Right lobe of liver (tissue), 6 donors: Measurements from ENCODE around the gene CD22. TPM values are rescaled to one million over a fixed set of nuclear protein-coding genes. Genes with fewer than 3 reads are reported as not detected.
"Not testable (repeated sequence)": the region's sequence is repeated elsewhere in the genome, so short reads cannot be mapped to it uniquely, and the experiment has no call there.

ENCODE experiments used
- ATAC-seq, 4 donors: fragments of 200-7000 bp; cut with Tn5 transposase; one replicate each; pipeline ENCODE4 v1.9.1; 2020; ENCODE audit warnings: mild to moderate bottlenecking in 4 of 4, moderate library complexity in 4 of 4
- DNase-seq, 3 donors: peaks; one replicate each; pipeline ENCODE4 v3.0.0-alpha.2; 2020
- H3K27ac ChIP-seq, 3 donors: fragments of 200-600 bp; one replicate each; pipeline ENCODE4 v1.8.0; 2022
- H3K27me3 ChIP-seq, 2 donors: fragments of 200-600 bp; one replicate each; pipeline ENCODE4 v1.8.0; 2022
- H3K36me3 ChIP-seq, 4 donors: fragments of 200-600 bp; sonication (generic) in 1 of 4; one replicate each; pipeline versions ENCODE4 v1.5.1 to v1.8.0; 2017 to 2022; ENCODE audit warnings: control low read depth in 1 of 4
- H3K4me1 ChIP-seq, 4 donors: fragments of 200-600 bp; sonication (generic) in 1 of 4; one replicate each; pipeline versions ENCODE4 v1.5.1 to v1.8.0; 2017 to 2022; ENCODE audit warnings: control low read depth in 1 of 4
- H3K4me3 ChIP-seq, 3 donors: fragments of 200-600 bp; one replicate each; pipeline ENCODE4 v1.8.0; 2022
- H3K9me3 ChIP-seq, 4 donors: fragments of 200-600 bp; sonication (generic) in 1 of 4; one replicate each; pipeline versions ENCODE4 v1.5.1 to v1.8.0; 2017 to 2022; ENCODE audit warnings: control low read depth in 1 of 4
- CTCF ChIP-seq, 4 donors: fragments of 200-600 bp in 3 of 4; fragments of 450-650 bp in 1 of 4; IDR thresholded peaks; one replicate each; pipeline versions ENCODE4 v1.5.1 to v1.8.0; 2016 to 2022; ENCODE audit warnings: antibody characterized with exemption in 4 of 4, mild to moderate bottlenecking in 2 of 4
- POLR2A ChIP-seq: fragments of 450-650 bp; IDR thresholded peaks from one replicate; pipeline ENCODE4 v1.6.1; 2017; ENCODE audit warnings: antibody characterized with exemption, mild to moderate bottlenecking
- WGBS: methylation state at CpG from one replicate; pipeline ENCODE4 v1.1.6; 2018; ENCODE audit warnings: low coverage, low lambda C conversion rate; ENCODE audit not compliant: insufficient coverage; ENCODE audit errors: missing lambda C conversion rate; 5-methylcytosine and 5-hydroxymethylcytosine counted together
- intact Hi-C, 2 donors: fragments of 100-400 bp; cut with DNase I; formaldehyde crosslinking; loops; one replicate each; pipeline versions ENCODE4 v1.11.2 to v1.14.1; 2022
- total RNA-seq, 6 experiments: library from RNA; depleted of rRNA in 2 of 6; stranded (reverse); fragments of >200 nt in 2 of 6; fragmentation: NEBNext Ultra II Directional in 3 of 6; extraction: Animal tissue kit (Norgen Biotek cat#: 25700) in 3 of 6; gene quantifications; one replicate each; pipeline versions ENCODE4 v1.1.0 to v1.2.4, GENCODE V29; 2016 to 2023
- donor health status: DM: no; HTN: yes; CAD: no.
- donor health status: DM: no; HTN: no; CAD: no.
- donor health status: DM: no; HTN: no; CAD: no.
- donor health status: DM: no; HTN: yes; CAD: no.
- donor health status: DM: no; HTN: yes; CAD: no.

CD22 gene
- total RNA-seq, 6 experiments from 2014 or later = 0.39 to 1.3 (median 0.96) TPM

DNA sequence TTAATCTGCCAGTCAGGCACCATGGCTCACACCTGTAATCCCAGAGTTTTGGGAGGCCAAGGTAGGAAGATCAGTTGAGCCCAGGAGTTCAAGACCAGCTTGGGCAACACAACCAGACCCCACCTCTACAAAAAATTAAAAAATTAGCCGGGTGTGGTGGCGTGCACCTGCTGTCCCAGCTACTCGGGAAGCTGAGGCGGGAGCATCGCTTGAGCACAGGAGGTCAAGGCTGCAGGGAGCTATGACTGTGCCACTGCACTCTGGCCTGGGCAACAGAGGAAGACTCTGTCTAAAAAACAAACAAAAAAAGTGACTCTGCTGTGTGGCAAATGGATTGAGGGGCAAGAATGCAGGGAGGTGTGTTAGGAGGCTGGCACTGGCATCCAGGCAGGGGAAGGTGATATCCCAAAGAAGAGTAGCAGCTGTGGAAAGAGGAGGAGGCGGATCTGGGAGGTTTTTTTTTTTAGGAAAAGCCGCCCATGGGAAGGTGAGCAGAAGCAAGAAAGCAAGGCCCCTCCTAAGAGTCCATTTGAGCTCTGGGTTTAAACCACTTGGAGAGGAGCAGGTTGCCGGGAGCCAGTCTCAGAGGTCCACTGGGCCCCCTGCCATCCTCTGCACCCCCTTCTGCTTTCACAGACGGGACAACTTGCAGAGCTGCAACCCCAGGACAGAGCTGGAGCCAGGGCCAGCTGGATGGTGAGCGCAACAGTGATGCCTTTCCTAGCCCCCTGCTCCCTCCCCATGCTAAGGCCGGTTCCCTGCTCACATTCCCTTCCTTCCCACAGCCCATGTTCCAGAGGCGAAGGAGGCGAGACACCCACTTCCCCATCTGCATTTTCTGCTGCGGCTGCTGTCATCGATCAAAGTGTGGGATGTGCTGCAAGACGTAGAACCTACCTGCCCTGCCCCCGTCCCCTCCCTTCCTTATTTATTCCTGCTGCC lies 44.6 kb upstream of the CD22 start:
- ATAC-seq = peak in 2 of 4 donors; percentile 1
- WGBS = 63% methylated on average over 9 of the region's 17 CpGs
- no peak overlapping the region for H3K27ac ChIP-seq

DNA sequence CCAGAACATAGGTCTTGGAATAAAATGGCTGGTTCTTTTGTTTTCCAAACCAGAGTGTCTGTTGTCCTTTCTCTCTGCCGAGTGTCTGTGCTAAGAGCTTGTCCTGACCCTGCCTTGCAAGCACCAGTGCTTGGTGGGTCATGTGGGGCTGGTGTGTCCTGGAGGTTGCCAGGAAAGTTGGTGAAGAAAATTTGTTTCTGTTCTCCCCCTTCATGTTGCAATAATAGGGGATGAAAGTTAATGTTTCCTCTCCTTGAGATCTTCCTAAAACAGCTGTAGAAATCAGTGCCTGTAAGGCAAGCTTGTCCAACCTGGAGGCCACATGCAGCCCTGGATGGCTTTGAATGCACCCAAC lies 43.9 kb upstream of the CD22 start:
- intact Hi-C loops = no loop called here
- TF ChIP-seq CTCF (IDR thresholded peaks at IDR 0.05) (no peak), POLR2A (no peak)
- H3K27me3 ChIP-seq = no peaks in the 10 kb centered on the region
- H3K4me1 ChIP-seq = peaks cover 0 to 24% (median 6%) of the 10 kb centered on the region in 4 donors
- ATAC-seq = peak in 2 of 4 donors; percentile 2 to 4
- WGBS = 14% methylated on average over 1 of the region's 1 CpG
- no peak overlapping the region for H3K4me3 ChIP-seq
- no peak for DNase-seq
- no peaks in the 10 kb centered on the region for H3K36me3 ChIP-seq
- H3K9me3 ChIP-seq = no peaks in the 10 kb centered on the region
- no peak overlapping the region for H3K27ac ChIP-seq

More for the DNA sequence above, 44.6 kb upstream of the CD22 start:
- intact Hi-C loops = no loop called here
- Histone ChIP-seq H3K27me3 (no peaks in the 10 kb centered on the region), H3K4me1 (peaks cover 0 to 31% (median 10%) of the 10 kb centered on the region in 4 donors), H3K9me3 (no peaks in the 10 kb centered on the region), H3K4me3 (peak overlapping the region in 2 of 3 donors; percentile 25 to 48), H3K36me3 (no peaks in the 10 kb centered on the region)
- TF ChIP-seq CTCF (IDR thresholded peaks at IDR 0.05) (no peak), POLR2A (no peak)
- no peak for DNase-seq

DNA sequence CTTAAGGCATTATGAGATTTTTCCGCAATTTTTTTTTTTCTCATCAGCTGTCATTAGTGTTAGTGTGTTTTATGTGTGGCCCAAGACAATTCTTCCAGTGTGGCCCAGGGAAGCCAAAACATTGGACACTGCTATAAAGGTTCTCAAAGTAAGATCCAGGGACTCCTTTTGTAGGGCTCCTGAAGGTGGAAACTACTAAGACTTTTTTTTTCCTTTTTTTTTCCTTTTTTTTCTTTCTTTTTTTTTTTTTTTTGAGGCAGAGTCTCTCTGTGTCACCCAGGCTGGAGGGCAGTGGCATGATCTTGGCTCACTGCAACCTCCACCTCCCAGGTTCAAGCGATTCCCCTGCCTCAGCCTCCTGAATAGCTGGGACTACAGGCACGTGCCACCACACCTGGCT lies 43.5 kb upstream of the CD22 start:
- WGBS = 63% methylated on average over 3 of the region's 3 CpGs
- DNase-seq, ATAC-seq, H3K36me3 ChIP-seq, H3K4me3 ChIP-seq, H3K27ac ChIP-seq, H3K9me3 ChIP-seq, H3K27me3 ChIP-seq, intact Hi-C loops: not testable (repeated sequence)
- peaks cover 0 to 20% (median 4%) of the 10 kb centered on the region in 4 donors for H3K4me1 ChIP-seq

DNA sequence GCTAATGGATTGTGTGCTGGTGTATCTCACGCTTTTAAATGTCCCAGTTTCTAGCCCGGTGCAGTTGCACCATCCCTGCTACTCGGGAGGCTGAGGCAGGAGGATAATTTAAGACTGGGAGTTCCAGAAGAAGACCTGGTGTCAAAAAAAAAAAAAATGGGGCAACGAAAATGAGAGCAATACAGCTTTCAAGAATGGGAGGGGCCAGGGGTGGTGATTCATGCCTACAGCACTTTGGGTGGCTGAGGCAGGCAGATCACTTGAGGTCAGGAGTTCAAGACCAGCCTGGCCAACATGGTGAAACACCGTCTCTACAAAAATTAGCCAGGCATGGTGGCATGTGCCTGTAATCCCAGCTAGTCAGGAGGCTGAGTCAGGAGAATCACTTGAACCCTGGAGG lies 42.9 kb upstream of the CD22 start:
- WGBS = 52% methylated on average over 5 of the region's 5 CpGs
- H3K4me3 ChIP-seq, intact Hi-C loops, DNase-seq, H3K36me3 ChIP-seq, H3K27me3 ChIP-seq, H3K9me3 ChIP-seq, H3K27ac ChIP-seq: not testable (repeated sequence)
- peaks cover 0 to 20% (median 4%) of the 10 kb centered on the region in 4 donors for H3K4me1 ChIP-seq
- peak in 2 of 4 donors; percentile 5 to 33 for ATAC-seq

DNA sequence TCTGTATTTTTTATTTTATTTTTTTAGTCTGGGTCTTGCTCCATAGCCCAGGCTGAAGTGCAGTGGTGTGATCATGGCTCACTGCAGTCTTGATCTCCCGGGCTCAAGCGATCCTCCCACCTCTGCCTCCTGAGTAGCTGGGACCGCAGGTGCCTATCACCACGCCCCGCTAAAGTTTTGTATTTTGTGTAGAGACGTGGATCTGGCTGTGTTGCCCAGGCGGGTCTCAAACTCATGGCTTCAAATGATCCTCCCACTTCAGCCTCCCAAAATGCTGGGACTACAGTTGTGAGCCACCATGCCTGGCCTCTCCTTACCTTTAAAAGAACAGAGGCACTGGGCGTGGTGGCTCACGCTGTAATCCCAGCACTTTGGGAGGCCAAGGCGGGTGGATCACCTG lies 41.3 kb upstream of the CD22 start:
- Histone ChIP-seq H3K4me3 (no peak overlapping the region), H3K36me3 (no peaks in the 10 kb centered on the region), H3K27ac (no peak overlapping the region), H3K27me3 (no peaks in the 10 kb centered on the region), H3K4me1 (peaks cover 0 to 4% (median 0%) of the 10 kb centered on the region in 4 donors), H3K9me3 (no peaks in the 10 kb centered on the region)
- 90% methylated on average over 5 of the region's 10 CpGs for WGBS
- no peak for TF ChIP-seq CTCF (IDR thresholded peaks at IDR 0.05)
- TF ChIP-seq POLR2A = no peak
- DNase-seq (no peak), ATAC-seq (no peak)
- intact Hi-C loops = no loop called here
